ENCODE results near the gene ETV6. TPM values are rescaled to one million over a fixed set of nuclear protein-coding genes. Genes with fewer than 3 reads are reported as not detected.

The ETV6 gene
- total and polyA plus RNA-seq, 2 of the 8 experiments (the other 6 are each of a cell fraction or from before 2014, with no cell fraction given): 5.5 to 23.9 TPM

GRCh38 chr12:11727133-11727664, 77.7 kb downstream of the ETV6 start (continued):
- no peak for TF ChIP-seq KDM1A (IDR thresholded peaks at IDR 0.05; ENCODE audit: borderline replicate concordance, low read length)
- TF ChIP-seq TCF12 (IDR thresholded peaks at IDR 0.05; ENCODE audit: low read depth, low read length): no peak
- no peak for TF ChIP-seq CHD1 (IDR thresholded peaks at IDR 0.05; ENCODE audit: low read depth, low read length)
- TF ChIP-seq TAF1 (IDR thresholded peaks at IDR 0.05; ENCODE audit: low read depth, low read length): no peak
- TF ChIP-seq EZH2 (IDR thresholded peaks at IDR 0.05; ENCODE audit: low read depth, low read length, severe bottlenecking): no peak
- no peak for TF ChIP-seq SRF (IDR thresholded peaks at IDR 0.05; ENCODE audit: low read depth, low read length)
- TF ChIP-seq RFX5 (IDR thresholded peaks at IDR 0.05; ENCODE audit: borderline replicate concordance, low read depth, low read length): no peak
- TF ChIP-seq POLR2A (IDR thresholded peaks at IDR 0.05; ENCODE audit: control extremely low read depth in 1 of 2, low read depth in 2 of 2, low read length in 2 of 2): no peak
- TF ChIP-seq JUND (IDR thresholded peaks at IDR 0.05; ENCODE audit: low read length): no peak

All from H1 (cell line).